CD14-positive monocyte (primary cell): ENCODE measurements around the gene PRKN. TPM values are rescaled to one million over a fixed set of nuclear protein-coding genes. Genes with fewer than 3 reads are reported as not detected.

Source experiments
- DNase-seq, 3 donors: peaks; one replicate each; pipeline ENCODE4 v3.0.0-alpha.2; 2011 to 2022
- H2AFZ ChIP-seq: 2 replicates; pipeline ENCODE4 v1.6.0; 2012; ENCODE audit warnings: mild to moderate bottlenecking, low read depth, low read length, inconsistent platforms; ENCODE audit not compliant: insufficient read depth, poor library complexity, severe bottlenecking
- H3K27ac ChIP-seq, 2 donors: 1 replicate in 1 of 2; 2 replicates in 1 of 2; pipeline ENCODE4 v1.5.1; 2012 to 2013; ENCODE audit warnings: low read length in 2 of 2, control low read depth in 1 of 2, inconsistent platforms in 1 of 2, low read depth in 1 of 2, mild to moderate bottlenecking in 1 of 2
- H3K27me3 ChIP-seq, 2 donors: one replicate each; pipeline versions ENCODE4 v1.6.0 to v1.6.1; 2011 to 2013; ENCODE audit warnings: low read length in 2 of 2; ENCODE audit not compliant: control insufficient read depth in 2 of 2, insufficient read depth in 2 of 2
- H3K36me3 ChIP-seq, 2 donors: replicated peaks in 1 of 2; 1 replicate in 1 of 2; 2 replicates in 1 of 2; pipeline versions ENCODE4 v1.5.1 to v1.6.1; 2012 to 2013; ENCODE audit warnings: low read length in 2 of 2, control low read depth in 1 of 2, inconsistent platforms in 1 of 2, mild to moderate bottlenecking in 1 of 2; ENCODE audit not compliant: insufficient read depth in 2 of 2, control insufficient read depth in 1 of 2
- H3K4me1 ChIP-seq, 2 donors: 1 replicate in 1 of 2; 2 replicates in 1 of 2; pipeline versions ENCODE4 v1.5.1 to v1.6.1; 2012 to 2013; ENCODE audit warnings: low read length in 2 of 2, control low read depth in 1 of 2, inconsistent platforms in 1 of 2, mild to moderate bottlenecking in 1 of 2, moderate library complexity in 1 of 2; ENCODE audit not compliant: insufficient read depth in 2 of 2, control insufficient read depth in 1 of 2
- H3K4me2 ChIP-seq: replicated peaks from 2 replicates; pipeline ENCODE3; 2012; ENCODE audit warnings: low read length, moderate library complexity, mild to moderate bottlenecking; ENCODE audit not compliant: poor library complexity, severe bottlenecking; ENCODE audit errors: extremely low read depth
- H3K4me3 ChIP-seq, 3 experiments: fragments of 200-600 bp in 1 of 3; sonication (generic) in 1 of 3; replicated peaks in 1 of 3; 1 replicate in 2 of 3; 2 replicates in 1 of 3; pipeline ENCODE4 v1.5.1; 2011 to 2013; ENCODE audit warnings: low read length in 3 of 3, mild to moderate bottlenecking in 3 of 3, control low read depth in 2 of 3, low read depth in 2 of 3, inconsistent platforms in 1 of 3, moderate library complexity in 1 of 3
- H3K79me2 ChIP-seq: 2 replicates; pipeline ENCODE4 v1.6.0; 2012; ENCODE audit warnings: mild to moderate bottlenecking, control low read depth, inconsistent platforms, low read length, moderate library complexity; ENCODE audit not compliant: insufficient read depth
- H3K9ac ChIP-seq: 2 replicates; pipeline ENCODE4 v1.6.0; 2017; ENCODE audit warnings: low read length, mild to moderate bottlenecking; ENCODE audit not compliant: insufficient read depth, poor library complexity, severe bottlenecking
- H3K9me3 ChIP-seq, 2 donors: replicated peaks in 1 of 2; 1 replicate in 1 of 2; 2 replicates in 1 of 2; pipeline versions ENCODE4 v1.5.1 to v1.6.1; 2012 to 2013; ENCODE audit warnings: low read length in 2 of 2, control low read depth in 1 of 2; ENCODE audit not compliant: control insufficient read depth in 1 of 2, insufficient read depth in 1 of 2
- H4K20me1 ChIP-seq: 2 replicates; pipeline ENCODE4 v1.6.0; 2012; ENCODE audit warnings: mild to moderate bottlenecking, low read length, control low read depth, moderate library complexity; ENCODE audit not compliant: insufficient read depth
- H3K27ac Mint-ChIP-seq, 7 donors: one replicate each; pipeline ENCODE4 v1.8.0; 2020; ENCODE audit warnings: mild to moderate bottlenecking in 7 of 7, mixed read lengths in 7 of 7, moderate library complexity in 6 of 7, inconsistent platforms in 2 of 7
- H3K27me3 Mint-ChIP-seq, 3 donors: one replicate each; pipeline ENCODE4 v1.8.0; 2021 to 2022; ENCODE audit warnings: low read depth in 3 of 3, mild to moderate bottlenecking in 3 of 3, mixed read lengths in 3 of 3, moderate library complexity in 3 of 3, inconsistent platforms in 1 of 3
- H3K36me3 Mint-ChIP-seq, 2 donors: one replicate each; pipeline ENCODE4 v1.8.0; 2020; ENCODE audit warnings: mixed read lengths in 2 of 2, inconsistent platforms in 1 of 2, mild to moderate bottlenecking in 1 of 2
- H3K4me1 Mint-ChIP-seq: one replicate; pipeline ENCODE4 v1.8.0; 2020; ENCODE audit warnings: mild to moderate bottlenecking, mixed read lengths
- H3K4me3 Mint-ChIP-seq, 2 donors: one replicate each; pipeline ENCODE4 v1.8.0; 2020; ENCODE audit warnings: mild to moderate bottlenecking in 2 of 2, mixed read lengths in 2 of 2, moderate library complexity in 1 of 2
- H3K9me3 Mint-ChIP-seq, 7 donors: one replicate each; pipeline ENCODE4 v1.8.0; 2020 to 2022; ENCODE audit warnings: mixed read lengths in 7 of 7, mild to moderate bottlenecking in 6 of 7, moderate library complexity in 6 of 7, inconsistent platforms in 2 of 7
- CTCF ChIP-seq: fragments of 200-600 bp; IDR thresholded peaks from one replicate; pipeline ENCODE4 v1.8.0; 2022; ENCODE audit warnings: antibody characterized with exemption, mild to moderate bottlenecking
- WGBS: methylation state at CpG from one replicate; pipeline ENCODE4 v1.1.5; 2013; ENCODE audit warnings: missing lambda C conversion rate; ENCODE audit not compliant: insufficient coverage; 5-methylcytosine and 5-hydroxymethylcytosine counted together
- intact Hi-C, 2 donors: fragments of 100-400 bp; cut with micrococcal nuclease; formaldehyde crosslinking; loops; one replicate each; pipeline versions ENCODE4 v1.15.0 to v1.15.1; 2023
- polyA plus RNA-seq, 3 donors: library from polyadenylated mRNA; depleted of rRNA in 1 of 3; unstranded in 2 of 3; stranded (reverse) in 1 of 3; fragments of 300-500 nt in 2 of 3; fragments of >200 nt in 1 of 3; fragmentation: Illumina TruSeq in 2 of 3; gene quantifications; 1 replicate in 2 of 3; 2 replicates in 1 of 3; pipeline ENCODE4 v1.2.3, GENCODE V29; 2012 to 2021

Gene PRKN
- polyA plus RNA-seq, 3 donors, result 0.19 to 0.21 TPM; not detected in 1

- no peaks in the 10 kb centered on the region for H3K36me3 ChIP-seq
- no peak overlapping the region for H3K4me2 ChIP-seq
- no peak overlapping the region for H3K4me3 ChIP-seq
- H3K9ac ChIP-seq, result no peak overlapping the region
- no peaks in the 10 kb centered on the region for H3K79me2 ChIP-seq
- no peaks in the 10 kb centered on the region for H3K4me1 ChIP-seq
- peaks cover 0 to 13% (median 2%) of the 10 kb centered on the region in 7 donors for H3K9me3 Mint-ChIP-seq
- intact Hi-C loops, result no loop called here
- no peak overlapping the region for H2AFZ ChIP-seq
- H3K36me3 Mint-ChIP-seq, result no peaks in the 10 kb centered on the region
- no peak overlapping the region for H3K27ac Mint-ChIP-seq
- no peak overlapping the region for H3K4me3 Mint-ChIP-seq
- H3K27ac ChIP-seq, result no peak overlapping the region
- no peaks in the 10 kb centered on the region for H3K27me3 ChIP-seq
- no peaks in the 10 kb centered on the region for H4K20me1 ChIP-seq
- no peak for TF ChIP-seq CTCF
- WGBS, result 97% methylated on average over 5 of the region's 5 CpGs
- peaks cover 0 to 19% of the 10 kb centered on the region in 2 donors for H3K9me3 ChIP-seq
- no peaks in the 10 kb centered on the region for H3K4me1 Mint-ChIP-seq
- H3K27me3 Mint-ChIP-seq, result peaks cover 0 to 4% (median 0%) of the 10 kb centered on the region in 3 donors
- no peak for DNase-seq
These were observed 1144.0 kb downstream of the PRKN start for GRCh38 chr6:161583584-161583983.

- no peaks in the 10 kb centered on the region for H4K20me1 ChIP-seq
- no peak overlapping the region for H3K4me3 ChIP-seq
- no peak overlapping the region for H3K4me2 ChIP-seq
- Mint-ChIP-seq H3K27ac (no peak overlapping the region), H3K9me3 (peaks cover 0 to 13% (median 6%) of the 10 kb centered on the region in 7 donors), H3K4me3 (no peak overlapping the region), H3K27me3 (no peaks in the 10 kb centered on the region), H3K4me1 (no peaks in the 10 kb centered on the region), H3K36me3 (no peaks in the 10 kb centered on the region)
- H3K9ac ChIP-seq, result no peak overlapping the region
- no peak overlapping the region for H3K27ac ChIP-seq
- no peaks in the 10 kb centered on the region for H3K79me2 ChIP-seq
- H2AFZ ChIP-seq, result no peak overlapping the region
- H3K36me3 ChIP-seq, result no peaks in the 10 kb centered on the region
- H3K9me3 ChIP-seq, result peaks cover 0 to 17% of the 10 kb centered on the region in 2 donors
- intact Hi-C loops, result no loop called here
- H3K4me1 ChIP-seq, result no peaks in the 10 kb centered on the region
- no peak for DNase-seq
- WGBS, result 86% methylated on average over 1 of the region's 3 CpGs
- no peak for TF ChIP-seq CTCF
- H3K27me3 ChIP-seq, result no peaks in the 10 kb centered on the region
These were observed 1149.1 kb downstream of the PRKN start for GRCh38 chr6:161578478-161578877.
